Omental fat pad (tissue), 4 donors: ENCODE measurements around the gene ANKS6. TPM values are rescaled to one million over a fixed set of nuclear protein-coding genes. Genes with fewer than 3 reads are reported as not detected.
A peak's percentile ranks its signal among the peaks of the same experiment; 100 is the strongest.

Experiments
- ATAC-seq: fragments of 150-250 bp; one replicate; pipeline ENCODE4 v1.9.1; 2016; ENCODE audit warnings: mild to moderate bottlenecking, moderate library complexity; ENCODE audit not compliant: low FRiP score
- DNase-seq: peaks from one replicate; pipeline ENCODE4 v3.0.0-alpha.2; 2019; ENCODE audit warnings: low spot score
- total RNA-seq, 4 donors: library from RNA; depleted of rRNA; stranded (reverse); fragments of >200 nt; gene quantifications; one replicate each; pipeline ENCODE4 v1.1.0, GENCODE V29; 2016
- TF ChIP-seq, protein P1 (sequence below), 3 donors: fragments of 450-650 bp; IDR thresholded peaks; one replicate each; pipeline ENCODE4 v1.5.1; 2016 to 2017; ENCODE audit warnings: antibody characterized with exemption in 3 of 3, mild to moderate bottlenecking in 3 of 3, moderate library complexity in 2 of 3

Gene ANKS6
- total RNA-seq, 4 donors from 2014 or later = 14.7 to 24.7 (median 20.4) TPM

DNA sequence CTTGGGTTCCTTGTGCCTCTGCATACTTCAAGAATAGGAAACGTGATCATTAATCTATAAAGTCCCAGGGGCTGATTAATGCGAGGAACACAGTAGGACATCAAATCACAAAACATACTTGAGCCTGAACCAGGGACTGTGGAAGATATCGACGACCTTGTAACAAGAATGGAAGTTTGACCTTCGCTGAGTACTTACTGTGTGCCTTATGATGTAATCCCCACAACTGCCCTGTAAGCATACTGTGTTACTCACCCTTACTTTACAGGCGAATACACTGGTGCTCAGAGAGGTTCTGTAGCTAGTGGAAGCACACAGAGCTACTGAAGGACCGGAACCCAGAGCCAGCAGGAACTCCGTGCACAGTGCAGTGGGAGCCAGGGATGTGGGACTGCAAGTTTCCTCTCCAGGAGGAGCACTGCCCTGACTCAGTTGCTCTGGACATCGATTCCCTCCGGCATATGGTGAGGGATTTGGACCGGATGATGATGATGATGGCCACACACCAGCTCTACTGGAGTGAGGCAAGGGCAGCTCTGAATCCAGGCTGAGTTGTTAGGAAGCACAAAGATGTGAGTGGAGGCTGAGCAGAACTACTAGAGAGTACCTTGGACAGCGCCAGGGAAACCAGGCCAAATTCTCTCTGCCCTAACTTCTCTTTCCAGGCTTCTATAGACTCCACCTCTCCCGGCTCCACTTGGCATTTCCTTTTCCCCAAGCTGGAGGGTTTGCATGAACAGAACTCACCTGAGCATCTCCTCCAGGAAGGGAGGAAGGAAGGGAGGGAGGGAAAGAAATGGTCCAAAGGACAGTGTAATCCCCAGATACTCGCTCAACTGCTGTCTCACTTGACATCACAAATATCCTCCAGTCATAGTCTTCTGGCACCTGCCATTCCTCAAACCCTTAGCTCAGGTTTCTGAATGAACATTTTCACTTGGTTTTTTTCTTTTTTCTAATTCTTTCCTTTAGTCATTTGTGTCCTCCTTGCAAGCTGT is 86.1 kb downstream of the ANKS6 start:
- TF ChIP-seq, protein P1, sequence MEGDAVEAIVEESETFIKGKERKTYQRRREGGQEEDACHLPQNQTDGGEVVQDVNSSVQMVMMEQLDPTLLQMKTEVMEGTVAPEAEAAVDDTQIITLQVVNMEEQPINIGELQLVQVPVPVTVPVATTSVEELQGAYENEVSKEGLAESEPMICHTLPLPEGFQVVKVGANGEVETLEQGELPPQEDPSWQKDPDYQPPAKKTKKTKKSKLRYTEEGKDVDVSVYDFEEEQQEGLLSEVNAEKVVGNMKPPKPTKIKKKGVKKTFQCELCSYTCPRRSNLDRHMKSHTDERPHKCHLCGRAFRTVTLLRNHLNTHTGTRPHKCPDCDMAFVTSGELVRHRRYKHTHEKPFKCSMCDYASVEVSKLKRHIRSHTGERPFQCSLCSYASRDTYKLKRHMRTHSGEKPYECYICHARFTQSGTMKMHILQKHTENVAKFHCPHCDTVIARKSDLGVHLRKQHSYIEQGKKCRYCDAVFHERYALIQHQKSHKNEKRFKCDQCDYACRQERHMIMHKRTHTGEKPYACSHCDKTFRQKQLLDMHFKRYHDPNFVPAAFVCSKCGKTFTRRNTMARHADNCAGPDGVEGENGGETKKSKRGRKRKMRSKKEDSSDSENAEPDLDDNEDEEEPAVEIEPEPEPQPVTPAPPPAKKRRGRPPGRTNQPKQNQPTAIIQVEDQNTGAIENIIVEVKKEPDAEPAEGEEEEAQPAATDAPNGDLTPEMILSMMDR (IDR thresholded peaks at IDR 0.05) = no peak
- ATAC-seq (no peak), DNase-seq (no peak)

DNA sequence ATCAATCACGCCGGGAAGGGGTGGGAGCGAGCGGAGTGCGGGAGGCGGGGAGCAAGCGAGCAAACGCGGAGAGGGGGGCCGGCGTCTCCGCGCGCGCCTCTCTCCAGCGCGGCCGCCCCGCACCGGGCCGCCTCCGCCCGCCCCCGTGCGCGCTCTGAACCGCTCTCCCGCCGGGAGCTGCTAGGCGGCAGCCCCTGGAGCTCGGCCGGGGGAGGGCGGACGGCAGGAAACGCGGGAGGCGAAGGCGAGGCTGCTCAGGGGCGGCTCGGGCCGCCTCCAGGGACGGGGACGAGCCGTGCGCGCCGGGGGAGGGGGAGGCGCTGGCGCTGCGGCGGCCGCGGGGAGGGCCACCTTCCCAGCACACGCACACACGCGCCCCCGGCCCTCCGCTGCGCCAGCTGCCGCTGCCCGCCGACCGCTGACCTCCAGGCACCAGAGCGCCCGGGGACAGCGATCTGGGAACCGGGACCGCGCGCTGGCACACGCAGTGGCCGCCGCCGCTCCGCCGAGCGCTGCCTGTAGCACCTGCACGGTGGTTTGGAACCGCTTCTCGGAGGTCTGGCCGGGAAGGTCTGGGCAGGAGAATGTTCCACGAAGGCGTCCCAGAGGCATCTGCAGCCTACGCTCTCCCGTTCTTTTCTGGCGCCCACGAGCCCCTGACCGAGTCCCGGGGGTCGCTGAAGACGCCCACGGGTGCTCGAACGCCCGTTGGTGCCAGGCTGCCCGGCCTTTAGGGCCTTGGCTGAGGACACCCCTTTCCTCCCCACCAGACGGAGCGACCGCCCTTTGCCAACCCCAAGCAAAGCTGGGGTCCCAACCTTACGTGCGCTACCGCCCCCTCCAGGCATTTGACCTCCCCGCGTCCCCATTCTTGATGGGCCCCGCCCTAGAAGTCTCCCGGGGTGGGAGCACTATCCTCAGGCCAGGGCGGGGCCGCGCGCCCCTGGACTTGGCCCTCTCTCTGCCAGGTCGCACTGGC is 87.1 kb downstream of the ANKS6 start, which contains the start of gene GABBR2:
Gene GABBR2, minus strand, starts transcription at position 3 of the 979 bp plus-strand sequence. CDS start 198 bp downstream, outside the sequence.
- no peak for DNase-seq
- TF ChIP-seq, protein P1 (IDR thresholded peaks at IDR 0.05) = no peak
- ATAC-seq = peak; percentile 33

DNA sequence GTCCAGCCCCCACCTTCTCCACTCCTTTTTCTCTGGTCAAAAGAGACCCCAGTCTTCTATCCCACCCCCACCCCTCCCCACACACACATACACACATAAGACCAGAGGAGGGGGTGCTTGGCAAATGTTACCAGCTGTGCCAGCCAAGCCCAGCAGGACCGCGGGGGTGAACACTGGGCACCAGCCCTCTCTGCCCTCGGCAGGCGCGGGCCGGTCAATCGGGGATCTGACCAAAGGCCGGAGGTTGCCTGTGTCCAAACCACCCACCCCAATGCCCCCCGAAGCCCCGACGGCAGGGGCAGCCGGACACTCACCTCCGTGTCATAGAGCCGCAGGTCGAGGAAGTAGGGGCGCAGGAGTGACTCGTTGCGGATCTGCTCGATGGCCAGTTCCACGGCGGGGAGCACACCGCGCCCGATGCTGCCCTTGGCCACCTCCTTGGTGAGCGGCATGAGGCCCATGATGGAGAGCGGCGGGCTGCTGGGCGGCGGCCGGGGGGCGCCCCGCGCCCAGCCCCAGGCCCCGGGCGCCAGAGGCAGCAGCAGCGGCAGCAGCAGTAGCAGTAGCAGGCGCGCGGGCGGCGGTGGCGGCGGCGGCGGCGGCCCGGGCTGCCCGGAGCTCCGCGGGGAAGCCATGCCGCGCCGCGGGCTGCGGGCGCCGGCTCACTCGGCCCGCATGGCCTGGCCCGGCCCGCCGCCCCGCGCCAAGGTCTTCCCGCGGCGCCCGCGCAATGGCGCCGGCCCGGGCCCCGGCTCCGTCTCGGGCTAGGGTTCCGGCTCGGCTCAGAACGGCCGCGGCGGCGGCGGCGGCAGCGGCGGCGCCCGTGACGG is 88.0 kb downstream of the ANKS6 start:
- no peak for DNase-seq
- no peak for ATAC-seq
- TF ChIP-seq, protein P1 (IDR thresholded peaks at IDR 0.05) = no peak

DNA sequence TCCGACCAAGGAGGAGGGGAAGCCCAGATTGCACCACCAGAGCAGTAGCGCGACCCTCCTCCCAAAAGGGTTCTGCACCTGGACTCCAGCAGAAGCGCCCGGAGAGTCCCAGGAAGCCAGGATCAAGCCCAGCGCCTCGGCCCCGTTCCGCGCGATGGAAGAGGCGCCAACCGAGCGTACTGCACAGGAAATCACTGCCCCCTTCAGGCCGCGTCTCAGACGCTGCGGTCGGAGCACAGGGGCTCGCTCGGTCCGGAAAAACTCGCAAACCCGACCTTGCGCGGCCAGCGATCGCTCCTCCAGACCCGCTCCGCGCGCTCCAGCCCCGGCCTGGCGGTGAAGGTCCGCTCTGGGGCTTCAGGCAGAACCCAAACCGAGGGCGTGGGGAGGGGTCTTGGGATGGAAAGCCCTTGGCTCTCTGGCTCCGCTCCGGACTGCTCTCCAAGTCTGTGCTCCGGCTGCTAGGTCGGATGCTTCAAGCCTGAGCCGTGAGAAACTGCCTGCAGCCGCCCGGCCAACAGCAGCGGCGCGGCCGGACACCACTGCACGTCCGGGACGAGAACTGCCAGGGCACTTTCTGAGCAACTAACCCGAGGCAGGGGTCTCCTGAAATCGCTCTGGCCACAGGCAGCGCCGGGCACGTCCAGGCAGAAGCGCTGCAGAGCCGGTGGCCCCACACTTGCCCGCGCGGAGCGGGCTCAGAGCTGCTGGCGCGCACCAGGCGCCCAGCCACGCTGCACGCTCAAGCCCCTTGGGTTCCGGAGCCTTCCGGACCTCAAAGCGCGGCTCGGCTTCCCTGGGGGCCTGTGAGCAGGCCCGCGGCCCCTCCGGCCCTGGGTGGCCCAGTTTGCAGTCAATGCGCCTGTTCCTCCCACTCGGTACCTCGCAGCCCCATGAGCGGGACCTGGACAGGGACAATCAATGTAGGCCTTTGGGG is 88.9 kb downstream of the ANKS6 start:
- DNase-seq (no peak), ATAC-seq (no peak)
- TF ChIP-seq, protein P1 (IDR thresholded peaks at IDR 0.05) = no peak

DNA sequence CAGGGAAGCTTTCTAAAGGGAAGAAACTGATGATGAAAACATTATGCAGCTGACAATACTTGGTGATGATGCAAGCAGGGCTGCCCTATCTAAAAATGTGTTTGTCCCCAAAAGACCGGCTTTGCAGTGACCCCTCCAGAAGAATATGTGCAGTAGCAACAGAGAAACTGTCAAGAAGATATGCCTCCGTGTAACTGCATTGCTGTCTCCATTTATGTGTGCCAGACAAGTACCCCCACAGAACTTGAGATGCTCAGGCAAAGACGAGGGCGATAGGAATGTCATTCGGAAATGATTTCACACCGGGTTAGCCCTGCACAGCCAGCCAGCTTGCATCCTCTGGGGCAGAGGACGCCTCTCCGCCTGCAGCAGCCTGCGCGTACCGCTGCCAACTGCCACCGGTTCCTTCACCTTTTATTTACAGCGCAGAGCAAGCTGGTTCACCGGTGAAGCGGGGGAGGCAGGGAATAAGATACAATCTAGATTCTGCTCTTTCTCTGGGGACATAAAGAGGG is 89.6 kb downstream of the ANKS6 start:
- TF ChIP-seq, protein P1 (IDR thresholded peaks at IDR 0.05) = no peak
- ATAC-seq = no peak
- DNase-seq = no peak
